Neuron (in vitro differentiated cells): ENCODE measurements around the gene ARPC2.

Experiments
- H2AFZ ChIP-seq: one replicate; pipeline ENCODE4 v1.6.1; 2013; ENCODE audit warnings: low read depth, mild to moderate bottlenecking, inconsistent platforms, low read length, moderate library complexity
- H3K27me3 ChIP-seq: one replicate; pipeline ENCODE4 v1.6.1; 2013; ENCODE audit warnings: low read length; ENCODE audit not compliant: insufficient read depth
- H3K36me3 ChIP-seq: one replicate; pipeline ENCODE4 v1.6.1; 2013; ENCODE audit warnings: low read length; ENCODE audit not compliant: insufficient read depth
- H3K4me1 ChIP-seq: one replicate; pipeline ENCODE4 v1.6.1; 2013; ENCODE audit warnings: low read length; ENCODE audit not compliant: insufficient read depth
- H3K4me3 ChIP-seq: 2 replicates; pipeline ENCODE4 v1.5.1; 2013; ENCODE audit warnings: mild to moderate bottlenecking, low read length, moderate library complexity
- H3K9me3 ChIP-seq: one replicate; pipeline ENCODE4 v1.6.1; 2013; ENCODE audit warnings: low read length

The ARPC2 gene

GRCh38 chr2:218245214-218245613, 28.2 kb downstream of the ARPC2 start:
- H3K36me3 ChIP-seq, result peaks cover 85% of the 10 kb centered on the region

GRCh38 chr2:218249691-218250090, 32.7 kb downstream of the ARPC2 start:
- no peak overlapping the region for H2AFZ ChIP-seq
- H3K27me3 ChIP-seq, result no peaks in the 10 kb centered on the region
- H3K36me3 ChIP-seq, result peaks cover 87% of the 10 kb centered on the region
- no peaks in the 10 kb centered on the region for H3K9me3 ChIP-seq
- no peak overlapping the region for H3K4me3 ChIP-seq
- no peaks in the 10 kb centered on the region for H3K4me1 ChIP-seq

More at GRCh38 chr2:218245214-218245613, 28.2 kb downstream of the ARPC2 start:
- no peak overlapping the region for H2AFZ ChIP-seq
- H3K9me3 ChIP-seq, result no peaks in the 10 kb centered on the region
- H3K27me3 ChIP-seq, result no peaks in the 10 kb centered on the region
- H3K4me3 ChIP-seq, result no peak overlapping the region
- H3K4me1 ChIP-seq, result no peaks in the 10 kb centered on the region

GRCh38 chr2:218252509-218253231, 35.7 kb downstream of the ARPC2 start:
- Histone ChIP-seq H3K4me1 (no peaks in the 10 kb centered on the region), H3K4me3 (no peak overlapping the region), H3K36me3 (peaks cover 81% of the 10 kb centered on the region), H3K27me3 (no peaks in the 10 kb centered on the region), H3K9me3 (no peaks in the 10 kb centered on the region), H2AFZ (no peak overlapping the region)

- H3K9me3 ChIP-seq, result no peaks in the 10 kb centered on the region
- peaks cover 76% of the 10 kb centered on the region for H3K36me3 ChIP-seq
- no peaks in the 10 kb centered on the region for H3K27me3 ChIP-seq
- H3K4me1 ChIP-seq, result no peaks in the 10 kb centered on the region
- no peak overlapping the region for H3K4me3 ChIP-seq
- no peak overlapping the region for H2AFZ ChIP-seq
Observed at GRCh38 chr2:218253232-218253625, 36.2 kb downstream of the ARPC2 start.

GRCh38 chr2:218255446-218255845, 38.5 kb downstream of the ARPC2 start:
- Histone ChIP-seq H3K27me3 (no peaks in the 10 kb centered on the region), H2AFZ (no peak overlapping the region), H3K9me3 (no peaks in the 10 kb centered on the region), H3K36me3 (peaks cover 54% of the 10 kb centered on the region), H3K4me3 (no peak overlapping the region), H3K4me1 (peaks cover 2% of the 10 kb centered on the region)

GRCh38 chr2:218256612-218257350, 39.8 kb downstream of the ARPC2 start:
- Histone ChIP-seq H3K4me1 (peaks cover 16% of the 10 kb centered on the region), H3K36me3 (peaks cover 41% of the 10 kb centered on the region), H3K4me3 (no peak overlapping the region), H2AFZ (no peak overlapping the region), H3K27me3 (no peaks in the 10 kb centered on the region), H3K9me3 (no peaks in the 10 kb centered on the region)

GRCh38 chr2:218257390-218257981, 40.5 kb downstream of the ARPC2 start:
- Histone ChIP-seq H3K36me3 (peaks cover 34% of the 10 kb centered on the region), H3K9me3 (no peaks in the 10 kb centered on the region), H3K27me3 (no peaks in the 10 kb centered on the region), H3K4me1 (peaks cover 20% of the 10 kb centered on the region), H2AFZ (no peak overlapping the region), H3K4me3 (no peak overlapping the region)

GRCh38 chr2:218259099-218259961, 42.3 kb downstream of the ARPC2 start:
- H3K27me3 ChIP-seq, result no peaks in the 10 kb centered on the region
- H3K4me1 ChIP-seq, result peaks cover 20% of the 10 kb centered on the region
- H3K9me3 ChIP-seq, result no peaks in the 10 kb centered on the region
- H3K36me3 ChIP-seq, result peaks cover 25% of the 10 kb centered on the region
- H3K4me3 ChIP-seq, result no peak overlapping the region
- no peak overlapping the region for H2AFZ ChIP-seq

GRCh38 chr2:218260166-218260565, 43.2 kb downstream of the ARPC2 start:
- H3K9me3 ChIP-seq, result no peaks in the 10 kb centered on the region
- peaks cover 26% of the 10 kb centered on the region for H3K36me3 ChIP-seq
- peaks cover 20% of the 10 kb centered on the region for H3K4me1 ChIP-seq
- H3K27me3 ChIP-seq, result no peaks in the 10 kb centered on the region
- H3K4me3 ChIP-seq, result no peak overlapping the region
- no peak overlapping the region for H2AFZ ChIP-seq

GRCh38 chr2:218260742-218261422, 43.9 kb downstream of the ARPC2 start, which contains the start of gene GPBAR1:
GPBAR1 (plus strand) TSS chr2:218261015; CDS start chr2:218262725, 1,710 bp downstream.
- Histone ChIP-seq H3K36me3 (peaks cover 26% of the 10 kb centered on the region), H2AFZ (no peak within 1 kb of the TSS), H3K27me3 (no peaks in the 10 kb centered on the region), H3K4me1 (peaks cover 20% of the 10 kb centered on the region), H3K4me3 (no peak within 1 kb of the TSS), H3K9me3 (no peaks in the 10 kb centered on the region)

- Histone ChIP-seq H2AFZ (no peak overlapping the region), H3K36me3 (peaks cover 31% of the 10 kb centered on the region), H3K4me1 (peaks cover 20% of the 10 kb centered on the region), H3K4me3 (no peak overlapping the region), H3K27me3 (no peaks in the 10 kb centered on the region), H3K9me3 (no peaks in the 10 kb centered on the region)
Observed at GRCh38 chr2:218261423-218262236, 44.6 kb downstream of the ARPC2 start.

- Histone ChIP-seq H3K36me3 (peaks cover 36% of the 10 kb centered on the region), H3K9me3 (no peaks in the 10 kb centered on the region), H3K4me3 (no peak overlapping the region), H2AFZ (no peak overlapping the region), H3K4me1 (peaks cover 20% of the 10 kb centered on the region), H3K27me3 (no peaks in the 10 kb centered on the region)
Observed at GRCh38 chr2:218262237-218262600, 45.2 kb downstream of the ARPC2 start.
